Fibroblast of the aortic adventitia (primary cell): ENCODE data around the gene OTUB1. TPM values are rescaled to one million over a fixed set of nuclear protein-coding genes. Genes with fewer than 3 reads are reported as not detected.
"Not testable (repeated sequence)": the region's sequence is repeated elsewhere in the genome, so short reads cannot be mapped to it uniquely, and the experiment has no call there.

ENCODE experiments used
- DNase-seq: peaks from one replicate; pipeline ENCODE4 v3.0.0-alpha.2; 2010; ENCODE audit warnings: low read depth
- H3K4me3 ChIP-seq: 2 replicates; pipeline ENCODE4 v1.5.1; 2011; ENCODE audit warnings: low read depth, mild to moderate bottlenecking, control low read depth, low read length, moderate library complexity
- CTCF ChIP-seq: IDR thresholded peaks from 2 replicates; pipeline ENCODE4 v1.5.1; 2011; ENCODE audit warnings: mild to moderate bottlenecking, low read length, control low read depth, inconsistent platforms; ENCODE audit not compliant: insufficient read depth
- small RNA-seq: library from RNA; depleted of rRNA; stranded (forward); fragments of <200 nt; gene quantifications from one replicate; pipeline ENCODE3, GENCODE V24; 2012
- total RNA-seq: library from RNA; depleted of rRNA; stranded (reverse); fragments of >200 nt; gene quantifications from 2 replicates; pipeline ENCODE4 v1.2.3, GENCODE V29; 2012; ENCODE audit warnings: low replicate concordance

The OTUB1 gene
- total RNA-seq, 1 donor = 32.4 TPM

GRCh38 chr11:64042301-64042700, 56.1 kb downstream of the OTUB1 start:
- TF ChIP-seq CTCF = no peak
- no peak overlapping the region for H3K4me3 ChIP-seq
- DNase-seq = no peak

- DNase-seq = no peak
- no peak for TF ChIP-seq CTCF
- H3K4me3 ChIP-seq = no peak overlapping the region
These were observed 57.3 kb downstream of the OTUB1 start for GRCh38 chr11:64043545-64043944.

- DNase-seq = no peak
- no peak for TF ChIP-seq CTCF
- no peak overlapping the region for H3K4me3 ChIP-seq
These were observed 58.6 kb downstream of the OTUB1 start for GRCh38 chr11:64044730-64045393.

GRCh38 chr11:64045700-64046099, 59.5 kb downstream of the OTUB1 start:
- DNase-seq = no peak
- H3K4me3 ChIP-seq = no peak overlapping the region
- TF ChIP-seq CTCF = no peak

- not testable (repeated sequence) for DNase-seq
These were observed 61.1 kb downstream of the OTUB1 start for GRCh38 chr11:64047373-64047772.

More at GRCh38 chr11:64047373-64047772, 61.1 kb downstream of the OTUB1 start:
- not testable (repeated sequence) for H3K4me3 ChIP-seq

Small RNA genes lying within 50 kb of the gene (small RNA-seq; reads per million reads assigned to genes)
- gene RNU6-45P = not detected

Other genes starting within 250 kb of the OTUB1 start
- 13.2 and 62.7 TPM in 2 replicates for gene ZFTA, start 217.7 kb upstream of the OTUB1 start, total RNA-seq
- 6.7 and 10.1 TPM in 2 replicates for gene SPINDOC, start 173.0 kb upstream of the OTUB1 start, total RNA-seq
- 11.4 and 12.7 TPM in 2 replicates for gene MARK2, start 147.3 kb upstream of the OTUB1 start, total RNA-seq
- gene RCOR2, start 69.3 kb upstream of the OTUB1 start, total RNA-seq = 2.9 and 3.3 TPM in 2 replicates
- gene NAA40, start 47.4 kb upstream of the OTUB1 start, total RNA-seq = 13.3 and 15.4 TPM in 2 replicates
- 68.4 and 252 TPM in 2 replicates for gene COX8A, start 11.8 kb upstream of the OTUB1 start, total RNA-seq
- 0.18 TPM in 1 of 2 replicates, not detected in the other for gene FLRT1, start 49.5 kb downstream of the OTUB1 start, total RNA-seq
- 7.6 and 14.5 TPM in 2 replicates for gene MACROD1, start 179.7 kb downstream of the OTUB1 start, total RNA-seq
- 112 and 142 TPM in 2 replicates for gene STIP1, start 199.7 kb downstream of the OTUB1 start, total RNA-seq
- 7.0 and 7.2 TPM in 2 replicates for gene FERMT3, start 220.3 kb downstream of the OTUB1 start, total RNA-seq
- gene TRPT1, start 239.7 kb downstream of the OTUB1 start, total RNA-seq = 18.9 and 33.3 TPM in 2 replicates
- gene NUDT22, start 239.8 kb downstream of the OTUB1 start, total RNA-seq = 39.0 and 50.9 TPM in 2 replicates
- gene DNAJC4, start 244.1 kb downstream of the OTUB1 start, total RNA-seq = 6.5 and 9.0 TPM in 2 replicates
- gene VEGFB, start 248.1 kb downstream of the OTUB1 start, total RNA-seq = 17.3 and 37.5 TPM in 2 replicates